GM13977 (cell line): Measurements from ENCODE around the gene EDN1.

Experiments used
- DNase-seq: peaks from one replicate; pipeline ENCODE4 v3.0.0; 2012; ENCODE audit warnings: low spot score
- in situ Hi-C: fragments of 300-500 bp; cut with MboI; formaldehyde crosslinking; loops from one replicate; pipeline ENCODE4 v1.12.0; 2022; ENCODE audit warnings: low sequenced_read_pairs, low pct_unique_long_range_greater_than_20kb, mixed read lengths, inconsistent platforms; ENCODE audit not compliant: unreplicated experiment
- TF ChIP-seq, protein P1 (sequence below): IDR thresholded peaks from 2 replicates; pipeline ENCODE4 v1.5.1; 2012; ENCODE audit warnings: mild to moderate bottlenecking, control low read depth; ENCODE audit not compliant: insufficient read depth; ENCODE audit errors: extremely low read depth, missing control alignments

EDN1 gene

DNA sequence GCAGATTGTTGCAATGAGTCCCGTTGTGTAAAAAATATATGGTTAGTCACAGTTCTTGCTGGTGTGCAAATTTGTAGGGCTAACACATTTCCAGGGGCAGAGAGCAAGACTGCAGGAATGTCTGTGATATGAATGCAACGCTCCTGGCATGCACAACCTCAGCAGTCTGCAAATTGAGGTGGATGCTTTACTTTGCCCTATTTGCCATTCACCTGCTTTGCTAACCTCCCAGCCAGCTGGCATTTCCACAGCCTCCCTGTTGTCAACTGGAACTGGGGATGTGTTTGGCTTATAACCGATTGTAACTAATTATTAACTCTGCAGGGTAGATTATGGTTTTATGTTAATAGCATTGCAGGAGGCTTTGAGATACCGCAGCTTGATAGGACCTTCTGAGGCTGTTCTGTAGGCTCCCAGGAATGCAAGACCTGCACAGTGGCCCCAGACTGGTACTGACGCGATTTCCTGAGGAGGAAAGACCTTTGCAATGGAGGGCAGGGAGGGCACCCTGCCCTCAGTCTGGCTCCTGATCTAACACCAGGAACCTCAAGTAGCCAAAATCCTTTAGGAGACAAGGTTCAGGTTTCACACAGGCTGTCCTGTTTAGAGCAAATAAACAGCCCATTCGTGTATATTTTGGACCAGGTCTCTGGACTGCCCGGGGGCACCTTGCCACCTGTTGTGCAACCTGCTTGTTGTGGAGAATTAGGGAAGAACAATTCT is 53.4 kb downstream of the EDN1 start:
- TF ChIP-seq, protein P1, sequence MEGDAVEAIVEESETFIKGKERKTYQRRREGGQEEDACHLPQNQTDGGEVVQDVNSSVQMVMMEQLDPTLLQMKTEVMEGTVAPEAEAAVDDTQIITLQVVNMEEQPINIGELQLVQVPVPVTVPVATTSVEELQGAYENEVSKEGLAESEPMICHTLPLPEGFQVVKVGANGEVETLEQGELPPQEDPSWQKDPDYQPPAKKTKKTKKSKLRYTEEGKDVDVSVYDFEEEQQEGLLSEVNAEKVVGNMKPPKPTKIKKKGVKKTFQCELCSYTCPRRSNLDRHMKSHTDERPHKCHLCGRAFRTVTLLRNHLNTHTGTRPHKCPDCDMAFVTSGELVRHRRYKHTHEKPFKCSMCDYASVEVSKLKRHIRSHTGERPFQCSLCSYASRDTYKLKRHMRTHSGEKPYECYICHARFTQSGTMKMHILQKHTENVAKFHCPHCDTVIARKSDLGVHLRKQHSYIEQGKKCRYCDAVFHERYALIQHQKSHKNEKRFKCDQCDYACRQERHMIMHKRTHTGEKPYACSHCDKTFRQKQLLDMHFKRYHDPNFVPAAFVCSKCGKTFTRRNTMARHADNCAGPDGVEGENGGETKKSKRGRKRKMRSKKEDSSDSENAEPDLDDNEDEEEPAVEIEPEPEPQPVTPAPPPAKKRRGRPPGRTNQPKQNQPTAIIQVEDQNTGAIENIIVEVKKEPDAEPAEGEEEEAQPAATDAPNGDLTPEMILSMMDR, result no peak
- in situ Hi-C loops, result no loop called here
- DNase-seq, result no peak

DNA sequence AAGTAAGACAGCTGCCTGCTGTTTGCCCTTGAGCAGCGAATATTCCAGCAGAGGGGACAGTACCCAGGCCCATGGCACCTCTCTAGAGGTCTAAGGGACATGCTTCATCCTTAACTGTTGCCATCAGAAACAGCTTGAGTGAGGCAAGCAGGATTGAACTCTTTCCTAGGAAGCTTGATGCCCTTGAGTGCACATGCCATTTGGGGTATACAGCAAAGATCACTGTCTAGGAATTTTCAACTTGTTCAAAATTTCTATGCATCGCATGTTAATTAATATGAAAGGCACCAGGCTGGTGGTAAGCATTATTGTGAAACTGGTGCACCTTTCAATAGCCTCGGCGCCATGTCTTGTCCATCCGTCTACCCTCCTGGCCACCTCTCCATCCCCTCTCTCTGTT is 54.1 kb downstream of the EDN1 start:
- in situ Hi-C loops, result no loop called here
- no peak for DNase-seq
- TF ChIP-seq, protein P1, result no peak

DNA sequence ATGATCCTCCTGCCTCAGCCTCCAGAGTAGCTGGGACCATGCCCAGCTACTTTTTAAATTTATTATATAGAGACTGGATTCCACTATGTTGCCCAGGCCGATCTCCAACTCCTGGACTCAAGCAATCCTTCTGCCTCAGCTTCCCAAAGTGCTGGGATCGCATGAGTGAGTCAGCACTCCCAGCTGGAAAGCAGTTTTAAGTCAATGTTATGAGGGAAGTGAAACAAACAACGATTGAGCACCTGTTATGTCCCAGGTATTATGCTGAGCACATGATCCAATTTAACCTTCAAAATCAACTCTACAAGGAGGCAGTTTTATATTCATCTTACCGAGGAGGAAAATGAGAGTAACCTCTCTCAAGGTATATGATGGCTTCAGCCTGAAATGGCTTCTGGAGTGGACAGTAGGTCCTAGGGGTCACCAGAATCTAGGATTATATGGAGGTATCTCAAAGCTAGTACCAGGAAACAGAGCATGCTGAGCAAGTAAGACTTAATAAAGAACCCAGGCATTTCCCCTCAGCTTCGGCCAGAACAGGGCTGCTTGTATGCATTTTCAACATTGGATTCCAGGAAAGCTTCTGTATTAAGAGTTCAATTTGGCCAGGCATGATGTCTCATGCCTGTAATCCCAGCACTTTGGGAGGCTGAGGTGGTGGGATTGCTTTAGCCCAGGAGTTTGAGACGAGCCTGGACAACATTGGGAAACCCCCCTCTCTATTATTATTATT is 55.0 kb downstream of the EDN1 start:
- TF ChIP-seq, protein P1, result no peak
- in situ Hi-C loops, result no loop called here
- no peak for DNase-seq

DNA sequence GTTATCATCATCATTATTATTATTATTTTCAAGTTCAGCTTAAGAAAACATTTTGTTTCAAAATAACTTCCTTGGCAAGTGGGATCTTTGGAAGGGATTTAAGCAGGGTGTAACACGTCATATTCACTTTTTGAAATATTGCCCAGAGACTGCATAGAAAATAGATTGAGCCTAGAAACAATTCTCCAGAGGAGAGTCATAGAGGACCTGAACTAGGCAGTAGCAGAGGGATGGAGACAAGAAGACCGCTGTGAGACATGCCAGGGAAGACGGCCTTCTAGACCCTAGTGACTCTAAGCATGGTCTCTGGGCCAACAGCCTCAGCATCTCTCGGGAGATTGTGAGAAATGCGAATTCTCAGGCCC is 55.5 kb downstream of the EDN1 start:
- in situ Hi-C loops, result no loop called here
- TF ChIP-seq, protein P1, result no peak
- no peak for DNase-seq
